Panc1 (cell line): ENCODE results near the gene FAM98A. TPM values are rescaled to one million over a fixed set of nuclear protein-coding genes. Genes with fewer than 3 reads are reported as not detected.

ENCODE experiments used
- ATAC-seq: fragments of 200-7000 bp; cut with Tn5 transposase; 2 replicates; pipeline ENCODE4 v1.9.1; 2020; ENCODE audit warnings: mild to moderate bottlenecking, moderate library complexity
- BruUV-seq: library from RNA; stranded (reverse); fragments of 400-500 nt; replicated peaks from 2 replicates; lab custom pipeline; 2021; lab: Mats Ljungman, UMichigan
- CTCF ChIA-PET: fragments of 300-600 bp; sonication (Branson Sonifier 250); formaldehyde crosslinking; loops from one replicate; lab custom pipeline; 2022; ENCODE audit warnings: antibody characterized with exemption; lab: Charles Lee
- POLR2A ChIA-PET: fragments of 300-600 bp; sonication (Branson Sonifier 250); formaldehyde crosslinking; loops from one replicate; lab custom pipeline; 2022; ENCODE audit warnings: antibody characterized with exemption; lab: Charles Lee
- DNase-seq: peaks from one replicate; pipeline ENCODE4 v3.0.0-alpha.2; 2010; ENCODE audit warnings: low read depth, low spot score
- H3K27ac ChIP-seq: 2 replicates; pipeline ENCODE4 v1.5.1; 2011; ENCODE audit warnings: mild to moderate bottlenecking, low read length, inconsistent platforms
- H3K27me3 ChIP-seq: fragments of 200-500 bp; sonication (Bioruptor generic); 2 replicates; pipeline ENCODE4 v1.6.0; 2014; ENCODE audit warnings: low read length, inconsistent platforms; ENCODE audit not compliant: control insufficient read depth, insufficient read depth
- H3K36me3 ChIP-seq: fragments of 200-500 bp; sonication (Bioruptor generic); 2 replicates; pipeline ENCODE4 v1.5.1; 2014; ENCODE audit warnings: inconsistent platforms, mild to moderate bottlenecking, low read length, moderate library complexity; ENCODE audit not compliant: control insufficient read depth, insufficient read depth
- H3K4me1 ChIP-seq: 2 replicates; pipeline ENCODE4 v1.5.1; 2011; ENCODE audit warnings: inconsistent platforms, mild to moderate bottlenecking, low read length, moderate library complexity; ENCODE audit not compliant: control insufficient read depth, insufficient read depth
- H3K4me3 ChIP-seq, 2 experiments: 2 replicates each; pipeline ENCODE4 v1.5.1; 2011 to 2012; ENCODE audit warnings: low read depth in 2 of 2, low read length in 2 of 2, mild to moderate bottlenecking in 2 of 2, inconsistent platforms in 1 of 2, moderate library complexity in 1 of 2
- H3K9me3 ChIP-seq: fragments of 200-500 bp; sonication (Bioruptor generic); 2 replicates; pipeline ENCODE4 v1.5.1; 2014; ENCODE audit warnings: low read depth, mild to moderate bottlenecking, inconsistent platforms, low read length, moderate library complexity; ENCODE audit not compliant: control insufficient read depth, insufficient read depth
- POLR2AphosphoS5 ChIP-seq: IDR thresholded peaks from 2 replicates; pipeline ENCODE4 v1.6.1; 2012; ENCODE audit warnings: mild to moderate bottlenecking, low read depth, low read length, moderate library complexity
- SIN3A ChIP-seq: IDR thresholded peaks from 2 replicates; pipeline ENCODE4 v1.6.1; 2012; ENCODE audit warnings: low read depth, mild to moderate bottlenecking, low read length, moderate library complexity, borderline replicate concordance; ENCODE audit not compliant: insufficient read depth
- TCF7L2 ChIP-seq: IDR thresholded peaks from 2 replicates; pipeline ENCODE4 v1.6.1; 2011; ENCODE audit warnings: mild to moderate bottlenecking, low read depth, low read length, inconsistent platforms
- in situ Hi-C: cut with HindIII; loops from 2 replicates; pipeline ENCODE4 v1.10.0; 2016; ENCODE audit warnings: low sequenced_read_pairs, low pct_unique_long_range_greater_than_20kb
- intact Hi-C: fragments of 100-400 bp; cut with micrococcal nuclease; formaldehyde crosslinking; loops from one replicate; pipeline ENCODE4 v1.10.0; 2022; ENCODE audit not compliant: unreplicated experiment
- total RNA-seq: library from RNA; stranded (reverse); gene quantifications from one replicate; pipeline ENCODE4 v1.2.1, GENCODE V29; 2021; ENCODE audit not compliant: unreplicated experiment
- TF ChIP-seq, protein P1 (sequence below): fragments of 450-650 bp; IDR thresholded peaks from 2 replicates; pipeline ENCODE4 v1.5.1; 2017; ENCODE audit warnings: mild to moderate bottlenecking
- TF ChIP-seq, protein P2 (sequence below), 2 experiments: IDR thresholded peaks; 2 replicates each; pipeline ENCODE4 v1.6.1; 2011 to 2012; ENCODE audit warnings: low read depth in 2 of 2, control low read depth in 1 of 2, low read length in 1 of 2, mild to moderate bottlenecking in 1 of 2, moderate library complexity in 1 of 2; ENCODE audit not compliant: insufficient read depth in 1 of 2

The FAM98A gene
- total RNA-seq, 1 experiment from 2014 or later, result 39.2 TPM

DNA sequence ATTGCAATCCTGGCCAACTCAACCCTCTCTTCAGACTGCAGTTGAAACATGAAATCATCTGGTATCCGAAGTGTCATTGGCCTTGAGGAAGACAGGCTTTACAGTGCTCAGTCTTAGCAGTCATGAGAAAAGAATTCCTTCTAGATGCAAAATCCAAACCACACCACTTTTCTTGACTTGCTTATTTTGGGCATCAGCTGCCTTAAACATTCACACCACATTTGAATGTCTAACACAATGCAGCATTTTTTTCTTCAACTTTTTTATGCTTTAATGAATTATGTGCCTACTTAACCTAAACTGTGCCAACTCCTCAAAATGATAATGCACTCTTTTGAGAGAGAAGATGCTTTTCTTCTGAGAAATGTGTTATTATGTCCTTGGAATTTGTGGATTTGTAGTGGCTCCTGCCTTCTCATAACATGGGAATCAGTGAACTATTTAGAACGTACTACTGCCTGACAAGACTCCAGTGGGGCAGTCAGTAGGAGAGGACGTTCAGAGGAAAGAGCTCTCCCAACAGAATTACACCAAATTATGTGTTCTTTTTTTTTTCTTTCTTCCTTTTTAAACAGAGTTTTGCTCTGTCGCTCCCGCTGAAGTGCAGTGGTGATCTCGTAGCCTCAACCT, 3.2 kb upstream of the FAM98A start:
- no peak for DNase-seq
- Histone ChIP-seq H3K4me3 (no peak overlapping the region), H3K27ac (no peak overlapping the region), H3K36me3 (no peaks in the 10 kb centered on the region), H3K27me3 (no peaks in the 10 kb centered on the region), H3K9me3 (no peaks in the 10 kb centered on the region), H3K4me1 (peaks cover 8% of the 10 kb centered on the region; the same call in 1 of the 2 replicates)
- no peak for ATAC-seq
- no TSS peak for BruUV-seq
- TF ChIP-seq SIN3A, result no peak
- TF ChIP-seq, protein P1, sequence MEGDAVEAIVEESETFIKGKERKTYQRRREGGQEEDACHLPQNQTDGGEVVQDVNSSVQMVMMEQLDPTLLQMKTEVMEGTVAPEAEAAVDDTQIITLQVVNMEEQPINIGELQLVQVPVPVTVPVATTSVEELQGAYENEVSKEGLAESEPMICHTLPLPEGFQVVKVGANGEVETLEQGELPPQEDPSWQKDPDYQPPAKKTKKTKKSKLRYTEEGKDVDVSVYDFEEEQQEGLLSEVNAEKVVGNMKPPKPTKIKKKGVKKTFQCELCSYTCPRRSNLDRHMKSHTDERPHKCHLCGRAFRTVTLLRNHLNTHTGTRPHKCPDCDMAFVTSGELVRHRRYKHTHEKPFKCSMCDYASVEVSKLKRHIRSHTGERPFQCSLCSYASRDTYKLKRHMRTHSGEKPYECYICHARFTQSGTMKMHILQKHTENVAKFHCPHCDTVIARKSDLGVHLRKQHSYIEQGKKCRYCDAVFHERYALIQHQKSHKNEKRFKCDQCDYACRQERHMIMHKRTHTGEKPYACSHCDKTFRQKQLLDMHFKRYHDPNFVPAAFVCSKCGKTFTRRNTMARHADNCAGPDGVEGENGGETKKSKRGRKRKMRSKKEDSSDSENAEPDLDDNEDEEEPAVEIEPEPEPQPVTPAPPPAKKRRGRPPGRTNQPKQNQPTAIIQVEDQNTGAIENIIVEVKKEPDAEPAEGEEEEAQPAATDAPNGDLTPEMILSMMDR, result no peak
- TF ChIP-seq TCF7L2, result no peak
- no peak for TF ChIP-seq POLR2AphosphoS5
- TF ChIP-seq, protein P2, sequence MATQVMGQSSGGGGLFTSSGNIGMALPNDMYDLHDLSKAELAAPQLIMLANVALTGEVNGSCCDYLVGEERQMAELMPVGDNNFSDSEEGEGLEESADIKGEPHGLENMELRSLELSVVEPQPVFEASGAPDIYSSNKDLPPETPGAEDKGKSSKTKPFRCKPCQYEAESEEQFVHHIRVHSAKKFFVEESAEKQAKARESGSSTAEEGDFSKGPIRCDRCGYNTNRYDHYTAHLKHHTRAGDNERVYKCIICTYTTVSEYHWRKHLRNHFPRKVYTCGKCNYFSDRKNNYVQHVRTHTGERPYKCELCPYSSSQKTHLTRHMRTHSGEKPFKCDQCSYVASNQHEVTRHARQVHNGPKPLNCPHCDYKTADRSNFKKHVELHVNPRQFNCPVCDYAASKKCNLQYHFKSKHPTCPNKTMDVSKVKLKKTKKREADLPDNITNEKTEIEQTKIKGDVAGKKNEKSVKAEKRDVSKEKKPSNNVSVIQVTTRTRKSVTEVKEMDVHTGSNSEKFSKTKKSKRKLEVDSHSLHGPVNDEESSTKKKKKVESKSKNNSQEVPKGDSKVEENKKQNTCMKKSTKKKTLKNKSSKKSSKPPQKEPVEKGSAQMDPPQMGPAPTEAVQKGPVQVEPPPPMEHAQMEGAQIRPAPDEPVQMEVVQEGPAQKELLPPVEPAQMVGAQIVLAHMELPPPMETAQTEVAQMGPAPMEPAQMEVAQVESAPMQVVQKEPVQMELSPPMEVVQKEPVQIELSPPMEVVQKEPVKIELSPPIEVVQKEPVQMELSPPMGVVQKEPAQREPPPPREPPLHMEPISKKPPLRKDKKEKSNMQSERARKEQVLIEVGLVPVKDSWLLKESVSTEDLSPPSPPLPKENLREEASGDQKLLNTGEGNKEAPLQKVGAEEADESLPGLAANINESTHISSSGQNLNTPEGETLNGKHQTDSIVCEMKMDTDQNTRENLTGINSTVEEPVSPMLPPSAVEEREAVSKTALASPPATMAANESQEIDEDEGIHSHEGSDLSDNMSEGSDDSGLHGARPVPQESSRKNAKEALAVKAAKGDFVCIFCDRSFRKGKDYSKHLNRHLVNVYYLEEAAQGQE (IDR thresholded peaks at IDR 0.05; ENCODE audit: insufficient read depth in 1 of 2, low read depth in 2 of 2, low read length in 1 of 2), result no peak
- ChIA-PET POLR2A (no interaction called here), CTCF (no interaction called here)
- in situ Hi-C loops, result no loop called here
- intact Hi-C loops, result no loop called here

DNA sequence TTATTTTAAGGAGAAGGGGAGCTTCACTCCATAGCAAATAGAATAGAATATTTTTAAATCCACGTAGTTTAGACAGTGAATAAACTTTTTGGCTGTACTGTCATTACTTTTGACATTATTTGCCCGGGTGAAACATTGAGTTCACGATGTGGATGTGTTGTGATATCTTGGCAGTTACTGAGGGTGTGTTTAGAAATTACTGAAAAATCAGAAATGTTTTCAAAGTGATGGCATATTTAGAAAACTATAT, 769 bp upstream of the FAM98A start:
- Histone ChIP-seq H3K4me1 (peaks cover 12% of the 10 kb centered on the region; the same call in 1 of the 2 replicates), H3K4me3 (peak overlapping the region; percentile 95 to 96), H3K36me3 (peaks cover 5% of the 10 kb centered on the region; the same call in 1 of the 2 replicates), H3K9me3 (no peaks in the 10 kb centered on the region), H3K27ac (peak overlapping the region; percentile 80), H3K27me3 (no peaks in the 10 kb centered on the region)
- in situ Hi-C loops (no loop called here), intact Hi-C loops (no loop called here)
- POLR2A ChIA-PET, result interaction anchor here (0.6 kb wide), 1 partner anchor 79 kb away, joined by 5 read pairs; no protein-coding TSS in a partner anchor
- CTCF ChIA-PET, result no interaction called here
- BruUV-seq, result no TSS peak
- TF ChIP-seq, protein P2 (IDR thresholded peaks at IDR 0.05; ENCODE audit: insufficient read depth in 1 of 2, low read depth in 2 of 2, low read length in 1 of 2), result no peak
- TF ChIP-seq POLR2AphosphoS5 (no peak), TCF7L2 (no peak), SIN3A (no peak)
- TF ChIP-seq, protein P1, result no peak
- DNase-seq (no peak), ATAC-seq (no peak)
